Naive thymus-derived CD4-positive, alpha-beta T cell (primary cell): Measurements from ENCODE around the gene OR14A16. TPM values are rescaled to one million over a fixed set of nuclear protein-coding genes. Genes with fewer than 3 reads are reported as not detected.

Experiments used
- ATAC-seq: fragments of 150-1000 bp; cut with Tn5 transposase; 2 replicates; pipeline ENCODE4 v1.10.0; 2021; ENCODE audit warnings: mild to moderate bottlenecking, moderate library complexity
- CTCF ChIA-PET: fragments of 350-600 bp; sonication (Branson Sonifier 250); formaldehyde crosslinking; loops from one replicate; lab custom pipeline; 2021; ENCODE audit warnings: antibody characterized with exemption; lab: Charles Lee
- POLR2A ChIA-PET: fragments of 350-600 bp; sonication (Branson Sonifier 250); formaldehyde crosslinking; loops from one replicate; lab custom pipeline; 2021; ENCODE audit warnings: antibody characterized with exemption, inconsistent platforms; lab: Charles Lee
- DNase-seq, 9 donors: peaks; one replicate each; pipeline versions ENCODE4 v3.0.0 to v3.0.0-alpha.2; 2020 to 2022; ENCODE audit warnings: mixed read lengths in 1 of 9
- H3K27ac ChIP-seq: one replicate; pipeline ENCODE4 v1.7.0; 2013; ENCODE audit warnings: mild to moderate bottlenecking, low read depth, low read length, moderate library complexity
- H3K27me3 ChIP-seq, 2 donors: one replicate each; pipeline ENCODE4 v1.7.0; 2013; ENCODE audit warnings: low read length in 2 of 2, mild to moderate bottlenecking in 2 of 2, moderate library complexity in 2 of 2; ENCODE audit not compliant: control insufficient read depth in 2 of 2, insufficient read depth in 2 of 2
- H3K36me3 ChIP-seq, 3 experiments: 1 replicate in 2 of 3; 2 replicates in 1 of 3; pipeline ENCODE4 v1.7.0; 2013; ENCODE audit warnings: low read length in 3 of 3, mild to moderate bottlenecking in 3 of 3, moderate library complexity in 1 of 3; ENCODE audit not compliant: insufficient read depth in 3 of 3, control insufficient read depth in 2 of 3
- H3K4me1 ChIP-seq, 2 donors: one replicate each; pipeline ENCODE4 v1.7.0; 2013; ENCODE audit warnings: low read length in 2 of 2, mild to moderate bottlenecking in 2 of 2, moderate library complexity in 1 of 2; ENCODE audit not compliant: control insufficient read depth in 2 of 2, insufficient read depth in 2 of 2
- H3K4me3 ChIP-seq: 2 replicates; pipeline ENCODE4 v1.7.0; 2013; ENCODE audit warnings: mild to moderate bottlenecking, low read length
- H3K9me3 ChIP-seq, 3 experiments: 1 replicate in 2 of 3; 2 replicates in 1 of 3; pipeline ENCODE4 v1.7.0; 2013; ENCODE audit warnings: low read length in 3 of 3; ENCODE audit not compliant: control insufficient read depth in 2 of 3
- H3K27ac Mint-ChIP-seq, 9 donors: one replicate each; pipeline ENCODE4 v1.8.0; 2020 to 2022; ENCODE audit warnings: mixed read lengths in 9 of 9, mild to moderate bottlenecking in 8 of 9, moderate library complexity in 5 of 9, inconsistent platforms in 2 of 9
- H3K27me3 Mint-ChIP-seq, 5 donors: one replicate each; pipeline ENCODE4 v1.8.0; 2021 to 2022; ENCODE audit warnings: mixed read lengths in 5 of 5, mild to moderate bottlenecking in 1 of 5
- H3K36me3 Mint-ChIP-seq, 5 donors: one replicate each; pipeline ENCODE4 v1.8.0; 2020 to 2022; ENCODE audit warnings: mixed read lengths in 5 of 5, mild to moderate bottlenecking in 3 of 5, inconsistent platforms in 1 of 5
- H3K4me1 Mint-ChIP-seq, 7 donors: one replicate each; pipeline ENCODE4 v1.8.0; 2020 to 2022; ENCODE audit warnings: mixed read lengths in 7 of 7, mild to moderate bottlenecking in 3 of 7, inconsistent platforms in 1 of 7
- H3K4me3 Mint-ChIP-seq, 10 donors: one replicate each; pipeline ENCODE4 v1.8.0; 2020 to 2022; ENCODE audit warnings: mild to moderate bottlenecking in 10 of 10, mixed read lengths in 10 of 10, moderate library complexity in 6 of 10, inconsistent platforms in 2 of 10
- H3K9me3 Mint-ChIP-seq, 11 donors: one replicate each; pipeline ENCODE4 v1.8.0; 2020 to 2022; ENCODE audit warnings: mixed read lengths in 11 of 11, mild to moderate bottlenecking in 4 of 11, inconsistent platforms in 1 of 11, moderate library complexity in 1 of 11
- intact Hi-C, 2 donors: fragments of 100-400 bp; cut with micrococcal nuclease; formaldehyde crosslinking; loops; one replicate each; pipeline ENCODE4 v1.15.1; 2023
- polyA plus RNA-seq, 2 donors: library from polyadenylated mRNA; unstranded; fragments of 300-500 nt; fragmentation: Illumina TruSeq; gene quantifications; one replicate each; pipeline ENCODE4 v1.2.3, GENCODE V29; 2021
- total RNA-seq, 6 experiments: library from RNA in 5 of 6; stranded (reverse) in 5 of 6; gene quantifications; 1 replicate in 5 of 6; 2 replicates in 1 of 6; pipeline ENCODE4 v1.2.3 and lab custom pipeline; 2021 to 2026

The OR14A16 gene, protein sequence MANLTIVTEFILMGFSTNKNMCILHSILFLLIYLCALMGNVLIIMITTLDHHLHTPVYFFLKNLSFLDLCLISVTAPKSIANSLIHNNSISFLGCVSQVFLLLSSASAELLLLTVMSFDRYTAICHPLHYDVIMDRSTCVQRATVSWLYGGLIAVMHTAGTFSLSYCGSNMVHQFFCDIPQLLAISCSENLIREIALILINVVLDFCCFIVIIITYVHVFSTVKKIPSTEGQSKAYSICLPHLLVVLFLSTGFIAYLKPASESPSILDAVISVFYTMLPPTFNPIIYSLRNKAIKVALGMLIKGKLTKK
- total RNA-seq (not detected), polyA plus RNA-seq (not detected), total RNA-seq (lab: John Stamatoyannopoulos, UW) (not detected)

DNA sequence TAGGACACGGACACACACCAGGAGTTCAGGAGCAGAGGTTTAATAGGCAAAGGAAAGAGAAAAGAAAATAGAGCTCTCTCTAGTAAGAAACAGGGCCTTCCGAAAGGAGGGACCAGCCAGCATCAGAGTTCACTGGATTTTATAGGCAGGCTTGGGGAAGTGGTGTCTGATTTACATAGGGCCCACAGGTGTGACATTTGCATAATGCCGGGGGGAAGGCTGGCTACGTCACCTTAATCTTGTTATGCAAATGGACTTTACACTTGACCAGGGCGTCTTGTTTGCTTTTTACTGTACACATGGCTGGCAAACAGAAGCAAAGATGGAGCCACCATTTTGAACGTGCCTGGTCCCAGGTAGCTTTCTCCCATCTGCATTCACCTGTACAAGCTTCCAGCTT lies at the start of gene OR14A16:
TSS of gene OR14A16 (minus strand) at position 97 of the 400 bp plus-strand sequence. CDS start 8,390 bp downstream, outside the sequence.
- intact Hi-C loops = no loop called here
- no peaks in the 10 kb centered on the region for H3K4me1 Mint-ChIP-seq
- ChIA-PET POLR2A (no interaction called here), CTCF (no interaction called here)
- H3K27me3 Mint-ChIP-seq = no peaks in the 10 kb centered on the region
- no peak within 1 kb of the TSS for H3K27ac Mint-ChIP-seq
- no peaks in the 10 kb centered on the region for H3K36me3 Mint-ChIP-seq
- H3K4me3 Mint-ChIP-seq = no peak within 1 kb of the TSS
- Histone ChIP-seq H3K4me1 (no peaks in the 10 kb centered on the region), H3K9me3 (no peaks in the 10 kb centered on the region), H3K27me3 (no peaks in the 10 kb centered on the region), H3K36me3 (no peaks in the 10 kb centered on the region), H3K4me3 (no peak within 1 kb of the TSS), H3K27ac (no peak within 1 kb of the TSS)
- no peak for DNase-seq
- ATAC-seq = no peak
- peaks cover 0 to 1% (median 0%) of the 10 kb centered on the region in 11 donors for H3K9me3 Mint-ChIP-seq

DNA sequence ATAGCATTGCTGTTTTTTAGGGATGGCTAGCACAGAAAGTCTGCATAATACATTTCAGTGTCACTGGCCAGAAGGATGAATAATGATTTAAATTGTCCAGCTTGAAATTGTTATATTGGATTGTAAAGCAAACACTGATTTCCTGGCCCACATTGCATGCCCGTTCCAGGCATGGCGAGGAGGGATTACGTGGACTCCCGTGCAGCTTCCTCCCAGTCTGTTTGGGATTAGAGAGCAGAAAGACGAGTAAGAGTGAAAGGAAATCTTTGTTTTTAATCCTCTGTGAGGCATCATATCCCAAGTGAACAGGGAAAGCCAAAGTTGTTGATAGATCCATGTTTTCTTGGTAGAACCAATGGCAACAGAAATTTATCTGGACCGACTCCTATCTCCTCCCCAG lies 41.5 kb upstream of the OR14A16 start:
- H3K4me1 Mint-ChIP-seq = no peaks in the 10 kb centered on the region
- Histone ChIP-seq H3K27me3 (no peaks in the 10 kb centered on the region), H3K27ac (no peak overlapping the region), H3K9me3 (no peaks in the 10 kb centered on the region), H3K36me3 (no peaks in the 10 kb centered on the region), H3K4me3 (no peak overlapping the region), H3K4me1 (no peaks in the 10 kb centered on the region)
- H3K27ac Mint-ChIP-seq = no peak overlapping the region
- H3K27me3 Mint-ChIP-seq = peaks cover 6 to 34% (median 8%) of the 10 kb centered on the region in 5 donors
- DNase-seq = no peak
- peaks cover 0 to 4% (median 0%) of the 10 kb centered on the region in 5 donors for H3K36me3 Mint-ChIP-seq
- no peak overlapping the region for H3K4me3 Mint-ChIP-seq
- intact Hi-C loops = no loop called here
- CTCF ChIA-PET = no interaction called here
- peaks cover 0 to 6% (median 2%) of the 10 kb centered on the region in 11 donors for H3K9me3 Mint-ChIP-seq
- POLR2A ChIA-PET = no interaction called here
- ATAC-seq = no peak

DNA sequence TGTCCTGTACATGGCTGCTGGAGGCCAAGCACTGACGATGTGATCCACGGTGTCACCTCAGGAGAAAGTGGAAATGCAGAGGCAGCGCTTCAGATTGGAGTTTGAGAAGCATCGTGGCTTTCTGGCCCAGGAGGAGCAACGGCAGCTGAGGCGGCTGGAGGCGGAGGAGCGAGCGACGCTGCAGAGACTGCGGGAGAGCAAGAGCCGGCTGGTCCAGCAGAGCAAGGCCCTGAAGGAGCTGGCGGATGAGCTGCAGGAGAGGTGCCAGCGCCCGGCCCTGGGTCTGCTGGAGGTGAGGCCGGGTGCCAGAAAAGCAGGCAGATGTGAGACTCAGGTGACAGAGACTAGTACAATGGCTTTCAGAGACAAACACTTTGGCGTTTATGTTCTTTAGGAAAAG lies 40.7 kb upstream of the OR14A16 start:
- Histone ChIP-seq H3K27ac (no peak overlapping the region), H3K4me3 (no peak overlapping the region), H3K4me1 (no peaks in the 10 kb centered on the region), H3K36me3 (no peaks in the 10 kb centered on the region), H3K9me3 (no peaks in the 10 kb centered on the region), H3K27me3 (no peaks in the 10 kb centered on the region)
- Mint-ChIP-seq H3K4me3 (peak overlapping the region in 1 of 10 donors; percentile 3), H3K36me3 (peaks cover 0 to 2% (median 0%) of the 10 kb centered on the region in 5 donors), H3K27ac (peak overlapping the region in 1 of 9 donors; percentile 52), H3K9me3 (peaks cover 0 to 4% (median 1%) of the 10 kb centered on the region in 11 donors), H3K4me1 (no peaks in the 10 kb centered on the region), H3K27me3 (peaks cover 8 to 35% (median 12%) of the 10 kb centered on the region in 5 donors)
- DNase-seq (no peak), ATAC-seq (no peak)
- CTCF ChIA-PET = no interaction called here
- intact Hi-C loops = no loop called here
- POLR2A ChIA-PET = no interaction called here

DNA sequence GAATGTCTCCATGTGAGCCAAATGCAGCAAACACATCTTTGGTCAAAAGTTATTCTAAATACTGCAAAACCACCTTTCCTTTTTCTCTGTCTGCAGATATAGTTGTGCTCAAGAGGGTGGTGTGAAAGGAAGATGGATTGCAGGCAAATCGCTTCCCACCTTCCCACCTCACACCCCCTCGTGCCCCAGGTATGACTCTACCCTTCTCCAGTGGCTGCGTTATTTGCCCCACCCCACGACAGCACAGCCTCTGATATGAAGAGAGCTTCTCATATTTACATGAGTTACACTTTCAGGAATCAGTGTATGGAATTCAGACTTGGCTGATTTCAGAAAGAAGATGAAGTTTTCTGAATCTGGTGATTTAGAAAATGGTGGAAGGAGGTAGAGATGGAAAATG lies 38.8 kb upstream of the OR14A16 start:
- Mint-ChIP-seq H3K27me3 (peaks cover 21 to 51% (median 23%) of the 10 kb centered on the region in 5 donors), H3K4me1 (peaks cover 5 to 8% (median 6%) of the 10 kb centered on the region in 7 donors), H3K36me3 (no peaks in the 10 kb centered on the region), H3K4me3 (no peak overlapping the region), H3K27ac (no peak overlapping the region), H3K9me3 (no peaks in the 10 kb centered on the region)
- Histone ChIP-seq H3K4me1 (no peaks in the 10 kb centered on the region), H3K4me3 (no peak overlapping the region), H3K27me3 (peaks cover 0 to 6% of the 10 kb centered on the region in 2 donors), H3K36me3 (no peaks in the 10 kb centered on the region), H3K9me3 (no peaks in the 10 kb centered on the region), H3K27ac (no peak overlapping the region)
- ChIA-PET POLR2A (no interaction called here), CTCF (no interaction called here)
- intact Hi-C loops = no loop called here
- no peak for DNase-seq
- ATAC-seq = no peak

DNA sequence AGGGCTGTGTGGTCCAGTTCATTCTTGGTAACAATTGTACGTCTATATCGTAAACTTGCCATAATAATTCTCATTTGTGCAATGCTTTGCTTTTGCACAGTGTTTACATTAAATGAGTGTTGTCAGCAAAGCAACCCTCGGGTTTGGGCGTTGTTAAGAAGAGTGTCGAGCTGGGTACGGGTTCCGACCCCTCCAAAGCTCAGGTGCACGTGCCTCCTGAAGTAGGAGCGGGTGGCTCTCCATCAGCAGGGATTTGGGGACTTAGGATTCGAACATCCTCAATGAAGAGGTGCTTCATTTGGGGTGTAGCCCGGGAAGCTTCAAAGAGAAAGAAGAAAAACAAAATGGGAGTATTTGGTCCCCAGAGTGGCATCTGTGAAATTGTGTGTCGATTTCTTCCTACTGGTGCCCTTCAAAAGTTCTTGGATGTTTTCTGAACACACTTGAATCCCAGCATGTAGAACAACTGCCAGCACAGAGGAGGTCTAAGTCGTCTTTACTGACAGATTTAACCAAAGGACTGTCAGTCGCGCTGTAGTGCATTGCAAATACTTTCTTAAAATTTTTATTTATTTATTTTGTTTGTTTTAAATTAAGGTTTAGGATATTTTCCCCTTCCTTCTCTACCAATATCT lies 34.2 kb upstream of the OR14A16 start:
- ChIA-PET CTCF (no interaction called here), POLR2A (interaction anchor here (0.6 kb wide), 1 partner anchor 87 kb away, joined by 3 read pairs; no protein-coding TSS in a partner anchor)
- Histone ChIP-seq H3K4me3 (peak overlapping the region; percentile 13), H3K9me3 (no peaks in the 10 kb centered on the region), H3K27ac (no peak overlapping the region), H3K27me3 (peaks cover 0 to 6% of the 10 kb centered on the region in 2 donors), H3K4me1 (no peaks in the 10 kb centered on the region), H3K36me3 (no peaks in the 10 kb centered on the region)
- Mint-ChIP-seq H3K4me1 (peaks cover 6 to 17% (median 11%) of the 10 kb centered on the region in 7 donors), H3K9me3 (peaks cover 0 to 1% (median 0%) of the 10 kb centered on the region in 11 donors), H3K36me3 (no peaks in the 10 kb centered on the region), H3K27me3 (peaks cover 43 to 65% (median 55%) of the 10 kb centered on the region in 5 donors), H3K4me3 (peak overlapping the region; percentile 71 to 87 (median 80)), H3K27ac (peak overlapping the region in 3 of 9 donors; percentile 25 to 46 (median 36))
- DNase-seq (no peak), ATAC-seq (peak; percentile 15)
- intact Hi-C loops = loop anchor here in 1 of 2 donors (5.0 kb wide), 1 partner anchor 49 kb away; no protein-coding TSS in a partner anchor

DNA sequence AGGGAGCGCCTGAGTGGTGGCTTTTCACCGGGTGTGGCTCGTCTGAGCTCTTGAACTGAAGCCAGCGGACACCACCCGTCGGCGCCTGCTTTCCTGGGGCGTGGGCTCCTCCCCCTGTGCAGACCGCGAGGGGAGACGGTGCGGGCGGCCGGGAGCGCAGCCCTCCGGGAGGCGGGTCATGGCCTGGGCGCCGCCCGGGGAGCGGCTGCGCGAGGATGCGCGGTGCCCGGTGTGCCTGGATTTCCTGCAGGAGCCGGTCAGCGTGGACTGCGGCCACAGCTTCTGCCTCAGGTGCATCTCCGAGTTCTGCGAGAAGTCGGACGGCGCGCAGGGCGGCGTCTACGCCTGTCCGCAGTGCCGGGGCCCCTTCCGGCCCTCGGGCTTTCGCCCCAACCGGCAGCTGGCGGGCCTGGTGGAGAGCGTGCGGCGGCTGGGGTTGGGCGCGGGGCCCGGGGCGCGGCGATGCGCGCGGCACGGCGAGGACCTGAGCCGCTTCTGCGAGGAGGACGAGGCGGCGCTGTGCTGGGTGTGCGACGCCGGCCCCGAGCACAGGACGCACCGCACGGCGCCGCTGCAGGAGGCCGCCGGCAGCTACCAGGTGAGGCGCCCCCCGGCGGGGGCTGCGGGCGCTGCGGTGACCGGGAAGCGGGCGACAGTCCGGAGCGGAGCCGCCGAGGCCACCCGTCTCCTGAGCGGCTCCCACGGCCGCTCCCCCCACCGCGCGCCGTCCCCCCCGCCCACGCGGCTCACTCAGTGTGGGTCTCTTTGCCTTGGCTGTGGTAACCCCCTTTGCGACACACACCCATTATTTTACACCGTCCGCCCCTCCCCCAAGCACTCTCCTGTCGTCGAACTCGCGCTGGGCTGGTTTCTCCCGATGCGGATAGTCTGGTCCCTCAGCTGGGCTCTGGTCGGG lies 33.4 kb upstream of the OR14A16 start, which contains the start of gene TRIM58:
TSS of gene TRIM58 (plus strand) at position 119 of the 916 bp plus-strand sequence. CDS start at position 179, 60 bp downstream.
- H3K4me1 ChIP-seq = no peaks in the 10 kb centered on the region
- no peak within 1 kb of the TSS for H3K27ac ChIP-seq
- peak within 1 kb of the TSS; percentile 13 for H3K4me3 ChIP-seq
- intact Hi-C loops = loop anchor here in 1 of 2 donors (5.0 kb wide), 1 partner anchor 50 kb away; no protein-coding TSS in a partner anchor
- Mint-ChIP-seq H3K36me3 (no peaks in the 10 kb centered on the region), H3K9me3 (peaks cover 0 to 1% (median 0%) of the 10 kb centered on the region in 11 donors), H3K4me1 (peaks cover 6 to 17% (median 11%) of the 10 kb centered on the region in 7 donors), H3K27ac (peak within 1 kb of the TSS in 4 of 9 donors; percentile 25 to 46 (median 36)), H3K27me3 (peaks cover 43 to 70% (median 59%) of the 10 kb centered on the region in 5 donors), H3K4me3 (peak within 1 kb of the TSS; percentile 71 to 87 (median 80))
- ChIA-PET POLR2A (interaction anchor here (0.6 kb wide), 1 partner anchor 86 kb away, joined by 3 read pairs; no protein-coding TSS in a partner anchor), CTCF (no interaction called here)
- H3K27me3 ChIP-seq = peaks cover 0 to 6% of the 10 kb centered on the region in 2 donors
- ATAC-seq (peak; percentile 71), DNase-seq (peak in 6 of 9 donors; percentile 4 to 53 (median 10))
- no peaks in the 10 kb centered on the region for H3K36me3 ChIP-seq
- H3K9me3 ChIP-seq = no peaks in the 10 kb centered on the region
